Tibial nerve (tissue), 4 donors: Measurements from ENCODE around the gene MCUB. TPM values are rescaled to one million over a fixed set of nuclear protein-coding genes. Genes with fewer than 3 reads are reported as not detected.

ENCODE experiments used
- DNase-seq, 2 donors: peaks; one replicate each; pipeline ENCODE4 v3.0.0-alpha.2; 2019; ENCODE audit warnings: low spot score in 2 of 2
- H3K27ac ChIP-seq, 4 donors: fragments of 200-600 bp; sonication (generic) in 3 of 4; one replicate each; pipeline ENCODE4 v1.5.1; 2017 to 2019; ENCODE audit warnings: mild to moderate bottlenecking in 1 of 4
- H3K27me3 ChIP-seq, 2 donors: fragments of 200-600 bp; sonication (generic) in 1 of 2; one replicate each; pipeline versions ENCODE4 v1.5.1 to v1.6.0; 2017 to 2019
- H3K36me3 ChIP-seq, 3 donors: fragments of 200-600 bp; sonication (generic); one replicate each; pipeline ENCODE4 v1.5.1; 2018 to 2019
- H3K4me1 ChIP-seq, 4 donors: fragments of 200-600 bp; sonication (generic) in 3 of 4; one replicate each; pipeline ENCODE4 v1.5.1; 2017 to 2019
- H3K4me3 ChIP-seq, 4 donors: fragments of 200-600 bp; sonication (generic) in 3 of 4; one replicate each; pipeline ENCODE4 v1.5.1; 2017 to 2019; ENCODE audit warnings: mild to moderate bottlenecking in 1 of 4, moderate library complexity in 1 of 4
- H3K9me3 ChIP-seq, 4 donors: fragments of 200-600 bp; sonication (generic) in 3 of 4; one replicate each; pipeline ENCODE4 v1.5.1; 2017 to 2019
- EP300 ChIP-seq, 2 donors: sonication (generic); formaldehyde crosslinking; IDR thresholded peaks; one replicate each; pipeline ENCODE4 v1.6.1; 2017; ENCODE audit warnings: antibody characterized with exemption in 2 of 2, mild to moderate bottlenecking in 1 of 2
- POLR2A ChIP-seq, 2 donors: fragments of 450-650 bp; IDR thresholded peaks; one replicate each; pipeline ENCODE4 v1.6.1; 2017; ENCODE audit warnings: antibody characterized with exemption in 2 of 2, mild to moderate bottlenecking in 2 of 2, moderate library complexity in 2 of 2
- WGBS, 2 donors: methylation state at CpG; one replicate each; pipeline ENCODE4 v1.1.5; 2018; 5-methylcytosine and 5-hydroxymethylcytosine counted together
- total RNA-seq, 4 donors: library from RNA; depleted of rRNA; stranded (reverse); fragments of >200 nt; gene quantifications; one replicate each; pipeline ENCODE4 v1.1.0, GENCODE V29; 2016
- TF ChIP-seq, protein P1 (sequence below), 5 experiments: fragments of 200-600 bp in 3 of 5; fragments of 450-650 bp in 2 of 5; sonication (generic) in 3 of 5; IDR thresholded peaks; one replicate each; pipeline ENCODE4 v1.5.1; 2016 to 2019; ENCODE audit warnings: antibody characterized with exemption in 5 of 5, mild to moderate bottlenecking in 3 of 5, moderate library complexity in 2 of 5

MCUB gene
- total RNA-seq, 4 donors from 2014 or later: 15.5 to 57.3 (median 24.4) TPM

- no peaks in the 10 kb centered on the region for H3K27me3 ChIP-seq
- DNase-seq: no peak
- no peaks in the 10 kb centered on the region for H3K4me1 ChIP-seq
- no peak for TF ChIP-seq POLR2A (IDR thresholded peaks at IDR 0.05)
- no peak for TF ChIP-seq EP300 (IDR thresholded peaks at IDR 0.05)
- TF ChIP-seq, protein P1, sequence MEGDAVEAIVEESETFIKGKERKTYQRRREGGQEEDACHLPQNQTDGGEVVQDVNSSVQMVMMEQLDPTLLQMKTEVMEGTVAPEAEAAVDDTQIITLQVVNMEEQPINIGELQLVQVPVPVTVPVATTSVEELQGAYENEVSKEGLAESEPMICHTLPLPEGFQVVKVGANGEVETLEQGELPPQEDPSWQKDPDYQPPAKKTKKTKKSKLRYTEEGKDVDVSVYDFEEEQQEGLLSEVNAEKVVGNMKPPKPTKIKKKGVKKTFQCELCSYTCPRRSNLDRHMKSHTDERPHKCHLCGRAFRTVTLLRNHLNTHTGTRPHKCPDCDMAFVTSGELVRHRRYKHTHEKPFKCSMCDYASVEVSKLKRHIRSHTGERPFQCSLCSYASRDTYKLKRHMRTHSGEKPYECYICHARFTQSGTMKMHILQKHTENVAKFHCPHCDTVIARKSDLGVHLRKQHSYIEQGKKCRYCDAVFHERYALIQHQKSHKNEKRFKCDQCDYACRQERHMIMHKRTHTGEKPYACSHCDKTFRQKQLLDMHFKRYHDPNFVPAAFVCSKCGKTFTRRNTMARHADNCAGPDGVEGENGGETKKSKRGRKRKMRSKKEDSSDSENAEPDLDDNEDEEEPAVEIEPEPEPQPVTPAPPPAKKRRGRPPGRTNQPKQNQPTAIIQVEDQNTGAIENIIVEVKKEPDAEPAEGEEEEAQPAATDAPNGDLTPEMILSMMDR (IDR thresholded peaks at IDR 0.05): no peak
- H3K4me3 ChIP-seq: no peak overlapping the region
- H3K36me3 ChIP-seq: peaks cover 0 to 53% (median 0%) of the 10 kb centered on the region in 3 donors
- peaks cover 0 to 2% (median 0%) of the 10 kb centered on the region in 4 donors for H3K9me3 ChIP-seq
- WGBS, 2 donors: 83 to 90% methylated on average over 6 of the region's 6 CpGs
- H3K27ac ChIP-seq: no peak overlapping the region
Measured at GRCh38 chr4:109683621-109684253, 123.7 kb downstream of the MCUB start.

GRCh38 chr4:109684727-109685126 lies 124.7 kb downstream of the MCUB start:
- H3K27ac ChIP-seq: no peak overlapping the region
- no peaks in the 10 kb centered on the region for H3K27me3 ChIP-seq
- no peaks in the 10 kb centered on the region for H3K4me1 ChIP-seq
- TF ChIP-seq POLR2A (IDR thresholded peaks at IDR 0.05) (no peak), EP300 (IDR thresholded peaks at IDR 0.05) (no peak)
- TF ChIP-seq, protein P1 (IDR thresholded peaks at IDR 0.05): no peak
- peaks cover 0 to 58% (median 0%) of the 10 kb centered on the region in 3 donors for H3K36me3 ChIP-seq
- DNase-seq: no peak
- no peaks in the 10 kb centered on the region for H3K9me3 ChIP-seq
- no peak overlapping the region for H3K4me3 ChIP-seq

GRCh38 chr4:109690690-109691410 lies 130.8 kb downstream of the MCUB start:
- WGBS, 2 donors: 89 to 94% methylated on average over 6 of the region's 6 CpGs
- TF ChIP-seq POLR2A (IDR thresholded peaks at IDR 0.05) (no peak), EP300 (IDR thresholded peaks at IDR 0.05) (no peak)
- TF ChIP-seq, protein P1 (IDR thresholded peaks at IDR 0.05): no peak
- Histone ChIP-seq H3K9me3 (no peaks in the 10 kb centered on the region), H3K4me1 (no peaks in the 10 kb centered on the region), H3K27me3 (no peaks in the 10 kb centered on the region), H3K27ac (no peak overlapping the region), H3K36me3 (peaks cover 0 to 91% (median 0%) of the 10 kb centered on the region in 3 donors), H3K4me3 (no peak overlapping the region)
- DNase-seq: no peak

DNA sequence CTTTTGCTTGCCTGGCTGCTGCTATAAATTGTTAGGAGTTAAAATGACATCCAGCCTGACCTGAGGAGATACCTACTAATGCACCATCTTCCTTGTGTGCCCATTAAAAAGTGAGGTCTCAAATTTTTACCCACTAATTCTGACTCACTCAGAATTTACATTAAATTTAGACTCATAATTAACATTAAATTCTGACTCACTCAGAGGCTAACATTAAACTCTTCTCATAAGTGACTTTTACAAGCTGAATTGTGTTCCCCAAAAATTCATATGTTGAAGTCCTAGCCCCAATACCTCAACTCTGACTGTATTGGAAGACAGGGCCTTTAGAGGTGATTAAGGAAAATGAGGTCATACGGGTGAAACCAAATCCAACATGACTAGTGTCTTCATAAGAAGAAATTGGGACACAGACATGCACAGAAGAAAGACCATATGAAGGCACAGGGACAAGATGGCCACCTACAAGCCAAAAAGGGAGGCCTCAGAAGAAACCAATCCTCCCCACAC lies 131.4 kb downstream of the MCUB start:
- Histone ChIP-seq H3K27ac (no peak overlapping the region), H3K4me3 (no peak overlapping the region), H3K27me3 (no peaks in the 10 kb centered on the region), H3K36me3 (peaks cover 0 to 91% (median 0%) of the 10 kb centered on the region in 3 donors), H3K9me3 (no peaks in the 10 kb centered on the region), H3K4me1 (no peaks in the 10 kb centered on the region)
- no peak for DNase-seq
- WGBS, 2 donors: 89 to 98% methylated on average over 1 of the region's 1 CpG
- TF ChIP-seq POLR2A (IDR thresholded peaks at IDR 0.05): no peak
- TF ChIP-seq EP300 (IDR thresholded peaks at IDR 0.05): no peak
- TF ChIP-seq, protein P1 (IDR thresholded peaks at IDR 0.05): no peak

DNA sequence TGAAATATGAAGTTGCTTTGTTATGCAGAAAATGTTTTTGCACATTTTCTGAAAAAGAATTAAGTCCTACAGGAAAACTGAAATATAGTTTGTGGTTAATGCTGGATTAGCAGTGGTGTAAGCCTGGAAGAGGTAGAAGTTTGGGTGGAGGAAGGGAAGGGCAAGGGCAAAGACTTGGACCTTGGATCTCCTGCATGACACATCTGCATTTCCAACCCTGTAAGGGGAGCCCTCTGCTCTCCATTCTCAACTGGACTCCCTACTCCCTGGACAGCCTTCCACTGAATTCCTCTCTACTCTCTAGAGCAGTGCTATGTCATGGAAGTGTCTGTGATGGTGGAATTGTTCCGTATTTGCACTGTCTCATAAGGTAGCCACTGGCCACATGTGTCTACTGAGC lies 138.6 kb downstream of the MCUB start:
- WGBS, 2 donors: 84 to 88% methylated on average over 1 of the region's 1 CpG
- DNase-seq: no peak
- Histone ChIP-seq H3K4me3 (no peak overlapping the region), H3K36me3 (peaks cover 0 to 43% (median 0%) of the 10 kb centered on the region in 3 donors), H3K9me3 (no peaks in the 10 kb centered on the region), H3K4me1 (peaks cover 0 to 13% (median 5%) of the 10 kb centered on the region in 4 donors), H3K27me3 (no peaks in the 10 kb centered on the region), H3K27ac (no peak overlapping the region)
- TF ChIP-seq EP300 (IDR thresholded peaks at IDR 0.05) (no peak), POLR2A (IDR thresholded peaks at IDR 0.05) (no peak)
- TF ChIP-seq, protein P1 (IDR thresholded peaks at IDR 0.05): no peak
